ENCODE measurements around the gene FGF22.
"Not testable (repeated sequence)": the region's sequence is repeated elsewhere in the genome, so short reads cannot be mapped to it uniquely, and the experiment has no call there.

Gene FGF22

GRCh38 chr19:607301-608154 lies 32.2 kb upstream of the FGF22 start:
- ATAC-seq: no peak
- DNase-seq: no peak

DNA sequence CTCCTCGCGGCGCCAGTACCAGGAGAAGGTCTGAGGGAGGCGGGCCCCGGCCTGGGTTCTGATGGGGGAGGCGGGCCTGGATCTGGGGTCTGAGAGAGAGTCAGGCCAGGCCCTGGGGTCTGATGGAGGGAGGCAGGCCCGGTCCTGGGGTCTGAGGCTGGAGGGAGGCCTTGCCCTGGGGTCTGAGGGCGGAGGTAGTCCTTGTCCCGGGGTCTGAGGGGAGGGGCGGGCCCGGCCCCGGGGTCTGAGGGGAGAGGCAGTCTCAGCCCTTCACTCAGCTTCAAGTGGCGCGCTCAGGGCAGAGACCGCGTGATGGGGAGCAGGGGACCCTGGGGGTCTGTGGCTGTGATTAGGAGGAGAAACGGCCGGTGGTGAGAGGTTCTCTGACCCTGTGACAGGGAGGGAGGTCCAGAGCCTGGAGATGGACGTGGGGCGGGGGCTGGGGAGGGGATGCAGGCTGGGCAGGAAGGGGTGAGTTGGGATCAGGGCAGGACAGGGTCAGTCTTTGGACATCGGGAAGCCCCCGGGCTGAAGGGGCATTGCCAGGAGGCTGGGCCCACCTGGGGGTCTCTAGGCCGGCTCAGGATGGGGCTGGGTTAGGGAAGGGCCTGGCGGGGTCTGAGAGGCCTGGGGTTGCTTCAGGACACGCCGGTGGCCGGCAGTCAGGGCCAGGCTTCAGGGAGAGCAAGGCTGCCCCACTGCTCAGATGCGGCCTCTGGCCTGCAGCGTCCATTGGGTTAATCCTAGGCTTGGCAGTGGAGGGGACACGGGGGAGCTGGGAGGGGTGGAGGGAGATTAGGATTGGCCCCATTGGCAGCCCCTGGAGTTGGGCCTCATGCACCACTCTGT lies 31.3 kb upstream of the FGF22 start:
- DNase-seq: no peak
- ATAC-seq: no peak

- no peak for ATAC-seq
- no peak for DNase-seq
These were observed 30.7 kb upstream of the FGF22 start for GRCh38 chr19:609004-609346.

GRCh38 chr19:610071-610800 lies 29.4 kb upstream of the FGF22 start:
- ATAC-seq: peak; percentile 21
- peak; percentile 35 for DNase-seq

DNA sequence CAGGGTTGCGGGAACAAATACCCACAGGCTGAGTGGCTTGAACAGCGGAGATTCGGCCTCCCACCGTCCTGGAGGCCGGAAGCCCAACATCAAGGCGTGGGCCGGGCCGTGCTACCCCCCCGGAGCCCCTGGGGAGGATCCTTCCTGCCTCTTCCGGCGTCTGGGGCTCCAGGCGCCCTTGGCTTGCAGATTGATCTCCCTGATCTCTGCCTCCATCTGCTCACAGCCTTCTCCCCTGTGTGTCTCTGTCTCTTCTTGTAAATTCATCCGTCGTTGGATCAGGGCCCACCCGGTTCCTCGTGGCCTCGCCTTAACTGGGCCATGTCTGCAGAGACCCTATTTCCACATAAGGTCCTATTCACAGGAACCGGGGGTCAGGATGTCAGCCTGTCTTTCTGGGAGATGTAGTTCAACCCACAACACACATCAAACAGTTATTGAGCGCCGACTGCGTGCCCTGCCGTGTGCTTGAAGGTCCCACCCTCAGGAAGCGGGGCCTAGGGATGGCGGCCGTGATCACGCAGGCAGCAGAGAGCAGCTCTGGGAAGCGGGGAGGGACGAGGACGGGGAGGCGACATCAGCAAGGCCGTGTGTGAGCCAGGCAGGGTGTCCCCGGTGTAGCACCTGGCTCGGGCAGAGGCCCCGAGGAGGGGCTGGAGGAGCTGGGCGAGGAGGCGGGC lies 28.7 kb upstream of the FGF22 start:
- peak; percentile 37 for ATAC-seq
- peak; percentile 68 for DNase-seq

GRCh38 chr19:611481-611868 lies 28.2 kb upstream of the FGF22 start:
- ATAC-seq: peak; percentile 80

DNA sequence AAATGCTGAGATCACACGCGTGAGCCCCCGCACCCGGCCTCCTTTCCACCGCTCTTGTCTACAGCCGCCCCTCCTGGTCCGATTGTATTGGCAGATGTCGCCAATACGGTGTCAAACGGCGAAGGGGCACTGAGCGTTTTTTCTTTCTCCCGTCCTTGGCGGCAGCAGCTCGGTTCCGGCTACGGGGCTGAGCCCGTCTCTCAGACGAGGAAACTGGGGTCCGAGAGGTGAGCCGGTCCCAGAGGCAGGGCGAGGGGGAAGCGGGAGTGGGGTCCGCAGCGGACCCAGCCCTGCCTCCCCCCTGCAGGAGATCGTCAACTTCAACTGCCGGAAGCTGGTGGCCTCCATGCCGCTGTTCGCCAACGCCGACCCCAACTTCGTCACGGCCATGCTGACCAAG lies 26.7 kb upstream of the FGF22 start:
- ATAC-seq (no peak), DNase-seq (no peak)

More at GRCh38 chr19:611481-611868, 28.2 kb upstream of the FGF22 start:
- DNase-seq: peak; percentile 71

DNA sequence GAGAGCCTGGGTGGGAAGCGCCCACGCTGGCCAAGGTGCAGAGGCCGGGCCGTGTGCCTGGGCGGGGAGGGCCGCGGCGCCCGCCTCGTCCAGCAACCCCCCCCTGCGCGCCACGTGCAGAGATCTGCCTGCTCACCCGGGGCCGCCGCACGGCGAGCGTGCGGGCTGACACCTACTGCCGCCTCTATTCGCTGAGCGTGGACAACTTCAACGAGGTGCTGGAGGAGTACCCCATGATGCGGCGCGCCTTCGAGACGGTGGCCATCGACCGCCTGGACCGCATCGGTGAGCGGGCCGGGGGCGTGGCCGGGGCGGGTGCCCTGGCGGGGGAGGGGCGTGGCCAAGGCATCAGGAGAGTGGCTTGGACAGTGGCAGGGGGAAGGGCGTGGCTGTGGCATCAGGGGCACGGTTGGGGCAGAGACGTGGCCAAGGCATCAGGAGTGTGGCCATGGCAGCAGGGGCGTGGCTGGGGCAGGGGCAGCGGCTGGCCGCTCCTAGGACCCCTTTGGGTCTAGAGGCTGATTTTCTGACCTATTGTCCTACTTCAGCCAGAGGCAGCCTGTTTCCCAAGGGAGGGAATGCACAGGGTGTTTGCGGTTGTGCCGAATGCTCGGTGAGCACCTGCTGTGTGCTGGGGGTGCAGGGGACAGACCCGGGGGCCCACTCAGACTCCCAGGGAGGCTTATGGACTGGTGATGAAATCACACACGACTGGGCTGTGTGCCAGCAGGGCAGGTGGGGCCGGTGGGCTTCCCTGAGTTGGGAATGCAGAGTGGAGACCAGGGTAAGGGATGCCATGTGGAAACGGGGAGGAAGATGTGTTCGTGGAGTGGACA lies 25.7 kb upstream of the FGF22 start:
- ATAC-seq (no peak), DNase-seq (no peak)

DNA sequence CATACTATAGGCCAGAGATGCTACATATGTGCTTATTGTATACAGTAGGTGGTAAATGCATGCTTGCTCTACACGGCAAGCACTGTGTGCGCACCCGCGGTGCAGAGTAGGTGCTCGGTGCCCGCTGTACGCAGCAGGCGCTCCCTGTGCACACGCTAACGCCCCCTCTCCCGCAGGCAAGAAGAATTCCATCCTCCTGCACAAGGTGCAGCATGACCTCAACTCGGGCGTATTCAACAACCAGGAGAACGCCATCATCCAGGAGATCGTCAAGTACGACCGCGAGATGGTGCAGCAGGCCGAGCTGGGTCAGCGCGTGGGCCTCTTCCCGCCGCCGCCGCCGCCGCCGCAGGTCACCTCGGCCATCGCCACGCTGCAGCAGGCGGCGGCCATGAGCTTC lies 24.1 kb upstream of the FGF22 start:
- DNase-seq (no peak), ATAC-seq (no peak)

GRCh38 chr19:616062-616700 lies 23.5 kb upstream of the FGF22 start:
- DNase-seq (no peak), ATAC-seq (no peak)

- no peak for ATAC-seq
- no peak for DNase-seq
These were observed 22.7 kb upstream of the FGF22 start for GRCh38 chr19:616747-617526.

- DNase-seq (no peak), ATAC-seq (no peak)
These were observed 22.0 kb upstream of the FGF22 start for GRCh38 chr19:617551-618246.

- no peak for DNase-seq
- no peak for ATAC-seq
These were observed 21.4 kb upstream of the FGF22 start for GRCh38 chr19:618247-618619.

DNA sequence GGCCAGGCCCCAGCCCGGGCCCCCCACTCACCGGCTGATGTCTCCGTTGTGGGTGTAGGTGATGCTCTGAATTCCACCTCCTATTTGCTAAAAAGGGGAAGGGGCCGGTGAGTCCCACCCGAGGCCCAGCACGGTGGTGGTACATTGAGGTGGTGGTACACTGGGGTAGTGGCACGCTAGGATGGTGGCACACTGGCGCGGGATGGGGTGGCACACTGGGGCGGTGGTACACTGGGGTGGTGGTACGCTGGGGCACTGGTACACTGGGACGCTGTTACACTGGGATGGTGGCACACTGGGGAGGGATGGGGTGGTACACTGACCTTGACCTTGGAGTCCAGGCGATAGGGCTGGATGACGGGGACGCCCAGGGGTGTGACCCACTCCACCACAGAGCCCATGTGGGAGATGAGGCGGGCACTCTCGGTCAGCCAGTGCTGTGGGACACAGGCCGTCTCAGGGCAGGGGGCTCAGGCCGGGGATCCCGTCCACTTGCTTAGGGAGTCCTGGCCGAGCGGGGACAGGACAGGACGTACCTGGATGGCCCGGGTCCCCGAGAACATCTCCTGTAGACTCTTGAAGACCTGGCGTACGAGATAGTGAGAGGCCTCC lies 20.9 kb upstream of the FGF22 start:
- ATAC-seq (no peak), DNase-seq (no peak)

DNA sequence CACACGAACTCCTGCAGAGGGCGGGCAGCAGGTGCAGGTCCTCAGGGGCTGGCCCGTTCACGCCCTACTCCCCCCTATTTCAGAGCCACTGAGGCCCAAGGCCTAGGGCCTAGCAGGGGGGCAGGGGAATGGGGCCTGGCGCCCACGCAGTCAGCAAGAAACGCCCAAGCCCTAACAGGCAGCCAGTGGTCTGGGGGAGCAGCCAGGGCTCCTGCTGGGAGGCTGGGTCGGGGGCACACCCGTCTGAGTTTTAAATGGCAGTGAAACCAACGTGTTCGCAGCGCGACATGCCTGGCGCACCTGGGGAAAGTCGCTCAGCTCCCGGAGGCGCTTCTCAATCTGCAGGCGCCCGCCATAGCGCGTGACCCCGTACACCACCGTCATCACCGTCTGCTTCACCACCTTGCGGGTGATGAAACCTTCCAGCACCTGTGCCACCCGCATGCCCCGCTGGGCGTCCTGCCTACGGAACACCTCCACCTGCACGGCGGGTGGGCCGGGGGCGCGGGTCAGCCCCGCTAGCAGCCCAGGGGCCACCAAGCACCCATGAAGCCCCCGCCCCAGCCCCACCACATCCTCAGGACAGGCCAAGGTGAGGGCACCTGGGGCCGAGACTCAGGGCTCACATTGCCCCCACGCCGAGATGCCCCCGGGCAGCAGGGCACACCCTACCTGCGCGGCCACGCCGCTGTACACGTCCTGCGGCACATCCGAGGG lies 20.2 kb upstream of the FGF22 start:
- DNase-seq (no peak), ATAC-seq (no peak)

- DNase-seq (no peak), ATAC-seq (no peak)
These were observed 19.4 kb upstream of the FGF22 start for GRCh38 chr19:620166-620862.

DNA sequence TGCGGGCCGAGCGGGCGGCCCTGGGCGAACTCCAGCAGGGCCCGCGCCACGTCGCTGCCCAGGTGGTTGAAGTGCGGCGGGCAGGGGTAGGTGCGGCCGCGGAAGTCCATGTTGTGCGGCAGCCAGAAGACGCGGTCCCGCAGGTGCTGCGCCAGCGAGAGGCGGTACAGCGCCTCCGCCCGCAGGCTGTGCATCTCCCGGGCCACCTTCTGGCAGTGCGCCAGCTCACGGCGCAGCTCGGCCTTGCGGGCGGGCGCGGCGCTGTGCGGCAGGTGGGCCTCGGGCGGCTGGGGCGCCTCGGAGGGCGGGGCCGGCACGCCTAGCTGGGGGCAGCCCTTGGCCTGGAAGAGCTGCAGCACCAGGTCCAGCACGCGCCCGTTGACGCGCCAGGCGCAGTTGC lies 18.5 kb upstream of the FGF22 start:
- ATAC-seq, DNase-seq: not testable (repeated sequence)

DNA sequence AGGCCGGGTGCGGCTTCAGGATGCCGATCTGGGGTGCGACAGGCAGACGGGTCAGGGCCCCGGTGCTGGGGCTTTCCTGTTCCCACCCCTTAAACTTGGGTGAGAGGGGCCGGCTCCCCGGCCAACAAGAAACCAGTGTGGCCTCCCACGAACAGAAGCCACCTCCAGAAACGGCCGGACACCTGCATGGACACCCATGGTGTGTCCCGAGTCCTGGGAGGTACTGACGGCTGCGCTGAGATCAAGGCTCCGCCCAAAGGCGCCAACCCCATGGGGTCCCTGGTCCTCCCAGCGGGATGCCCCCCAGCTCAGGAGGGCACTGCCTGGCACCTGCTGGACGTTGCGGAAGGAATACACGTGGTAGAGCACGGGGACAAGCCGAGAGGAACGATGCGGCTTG lies 17.9 kb upstream of the FGF22 start:
- no peak for DNase-seq
- no peak for ATAC-seq

Measured in stimulated activated naive CD8-positive, alpha-beta T cell treated with anti-CD3 and anti-CD28 coated beads, Interleukin-15, Interleukin-2, amounts not matched to agents 100 U/mL and 50 U/mL, for 24 hours (primary cell).